ENCODE results near the gene CORIN.
"Not testable (repeated sequence)": the region's sequence is repeated elsewhere in the genome, so short reads cannot be mapped to it uniquely, and the experiment has no call there.

CORIN gene

DNA sequence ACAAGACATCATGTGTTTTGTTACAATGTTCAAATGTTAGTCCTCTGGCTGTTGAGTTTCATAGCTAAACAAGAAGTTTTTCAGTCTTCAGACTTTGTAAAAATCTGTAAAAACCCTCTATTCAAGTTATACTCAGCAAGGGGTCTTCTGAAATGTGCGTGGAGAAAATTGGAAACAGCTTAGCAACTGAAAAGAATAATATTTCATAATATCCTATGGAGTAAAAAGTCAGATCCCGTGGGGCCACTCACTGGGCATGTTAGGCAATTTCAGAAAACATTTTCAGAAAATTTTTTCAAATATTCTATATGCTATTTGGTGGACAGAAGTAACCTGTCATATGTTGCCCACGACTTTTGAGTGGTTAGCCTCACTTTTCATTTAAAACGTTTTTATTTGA, 118.3 kb downstream of the CORIN start:
- no peak for DNase-seq

GRCh38 chr4:47718696-47719095, 119.2 kb downstream of the CORIN start:
- DNase-seq: no peak

GRCh38 chr4:47717188-47717587, 120.7 kb downstream of the CORIN start:
- DNase-seq: no peak

DNA sequence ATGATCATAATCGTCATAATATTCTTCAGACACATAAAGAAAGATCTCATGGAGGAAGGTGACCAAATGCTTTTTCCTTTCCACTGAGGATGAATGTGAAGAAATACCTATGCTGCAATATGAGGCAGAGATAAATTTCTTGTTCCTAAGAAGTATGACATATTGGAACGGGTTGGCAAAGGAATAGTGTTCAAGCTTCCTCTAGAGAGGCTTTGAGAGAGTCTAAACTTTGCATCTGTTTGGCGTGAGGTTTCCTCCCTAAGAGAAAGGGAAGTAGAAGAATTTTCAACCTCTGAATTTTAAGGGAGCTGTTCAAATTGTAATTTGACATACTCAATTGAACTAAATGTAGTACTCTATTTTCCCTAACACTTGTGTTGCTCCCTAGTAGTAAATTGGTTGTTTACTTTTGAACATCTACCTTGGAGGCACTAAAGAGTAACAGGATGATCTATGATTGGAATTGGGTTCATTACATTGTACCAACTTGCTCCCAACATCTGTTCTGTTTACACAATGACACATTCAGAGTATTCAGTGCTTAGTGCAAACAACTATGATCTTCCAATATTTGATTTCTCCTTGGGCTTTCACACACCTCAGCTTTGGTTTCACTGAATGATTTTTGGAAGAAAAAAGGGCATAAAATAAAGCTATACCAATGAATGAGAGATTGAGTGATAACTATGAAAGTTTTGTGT, 122.0 kb downstream of the CORIN start:
- no peak for DNase-seq

DNA sequence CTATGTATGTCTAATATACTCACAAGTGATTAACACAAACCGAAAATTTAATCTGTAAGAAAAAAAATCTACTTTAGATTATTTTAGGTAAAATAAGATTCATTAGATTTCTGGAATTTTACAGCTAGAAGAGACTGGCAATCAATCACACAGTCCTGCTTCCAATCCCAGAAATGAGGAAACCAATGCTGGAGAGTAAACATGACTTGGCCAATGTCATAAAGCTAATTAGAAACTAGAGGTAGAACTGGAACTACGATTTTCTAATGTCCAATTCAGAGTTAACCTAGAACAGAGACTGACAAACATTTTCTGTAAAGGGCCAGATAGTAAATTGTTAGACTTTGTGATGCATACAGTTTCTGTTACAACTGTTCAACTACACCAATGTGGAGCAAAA, 123.6 kb downstream of the CORIN start:
- DNase-seq: no peak

- no peak for DNase-seq
Measured at GRCh38 chr4:47713129-47713834, 124.6 kb downstream of the CORIN start.

GRCh38 chr4:47711646-47712045, 126.2 kb downstream of the CORIN start:
- no peak for DNase-seq

DNA sequence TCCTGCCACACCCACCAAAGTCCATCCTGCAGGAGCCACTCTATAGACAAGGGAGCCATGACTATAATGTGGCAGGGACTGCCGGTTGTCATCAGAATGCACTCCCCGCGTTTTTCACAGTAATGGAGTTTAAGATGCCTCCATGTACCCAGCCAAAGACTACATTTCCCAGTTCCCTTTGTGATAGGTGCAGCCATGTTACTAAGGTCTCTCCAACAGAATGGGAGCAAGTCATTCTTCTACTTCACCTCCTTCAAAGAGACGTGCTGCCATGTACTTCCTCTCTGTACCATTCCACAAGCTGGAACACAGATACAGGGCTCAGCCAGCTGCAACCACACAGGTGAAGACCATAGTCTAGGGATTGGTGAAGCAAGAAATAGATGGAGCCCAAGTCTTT, 126.7 kb downstream of the CORIN start:
- no peak for DNase-seq

- not testable (repeated sequence) for DNase-seq
Measured at GRCh38 chr4:47706352-47706751, 131.5 kb downstream of the CORIN start.

DNA sequence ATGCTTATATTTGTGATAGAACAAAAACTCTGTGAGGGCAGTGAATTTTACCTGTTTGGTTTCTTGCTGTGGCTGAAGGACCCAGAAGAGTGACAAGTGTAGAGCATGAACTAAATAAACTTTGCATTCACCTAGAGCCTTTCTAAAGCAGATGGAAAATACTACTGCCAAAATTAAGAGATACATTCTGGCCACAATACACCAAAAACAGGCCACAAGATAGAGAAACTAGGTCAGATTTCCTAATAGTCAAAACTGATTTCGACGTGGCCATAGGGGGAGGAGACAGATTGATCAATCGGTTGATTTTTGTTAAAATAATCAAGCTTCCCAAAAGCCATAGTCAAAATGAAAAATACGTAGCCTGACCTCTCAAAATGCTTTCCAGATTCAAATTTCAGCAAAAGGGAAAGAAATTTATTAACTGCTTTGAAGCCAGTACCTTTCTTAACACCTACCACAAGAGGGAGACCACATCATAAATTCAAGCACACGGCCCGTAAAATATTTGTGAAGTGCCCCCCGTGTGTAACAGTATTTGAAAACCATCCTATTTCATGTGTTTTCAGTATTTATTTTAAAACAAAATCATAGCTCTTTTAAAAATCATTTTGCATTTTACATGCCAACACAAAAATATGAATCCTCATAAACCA, 132.4 kb downstream of the CORIN start:
- peak; percentile 29 for DNase-seq

- DNase-seq: peak; percentile 34
Measured at GRCh38 chr4:47704693-47705325, 133.1 kb downstream of the CORIN start.

DNA sequence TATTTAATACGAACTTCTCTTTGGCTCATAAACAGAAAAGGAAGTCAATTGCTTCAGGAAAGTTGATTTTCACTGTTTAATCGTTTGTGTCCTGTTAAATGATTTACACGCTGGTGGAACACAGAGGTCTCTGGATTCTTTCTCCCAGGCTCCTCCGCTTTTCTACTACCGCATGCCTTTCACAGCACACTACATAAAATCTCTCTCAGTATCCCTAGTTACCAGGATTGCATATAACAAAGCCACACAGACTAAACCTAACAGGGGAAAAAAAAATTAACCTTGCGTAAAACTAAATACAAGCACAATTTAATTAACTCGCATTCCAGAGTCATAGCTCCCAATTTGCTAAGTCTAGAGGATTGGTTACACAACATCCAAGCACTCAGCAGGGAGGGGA, 133.9 kb downstream of the CORIN start:
- no peak for DNase-seq

GRCh38 chr4:47703008-47703407, 134.9 kb downstream of the CORIN start:
- DNase-seq: no peak

- no peak for DNase-seq
Measured at GRCh38 chr4:47701286-47701685, 136.6 kb downstream of the CORIN start.

DNA sequence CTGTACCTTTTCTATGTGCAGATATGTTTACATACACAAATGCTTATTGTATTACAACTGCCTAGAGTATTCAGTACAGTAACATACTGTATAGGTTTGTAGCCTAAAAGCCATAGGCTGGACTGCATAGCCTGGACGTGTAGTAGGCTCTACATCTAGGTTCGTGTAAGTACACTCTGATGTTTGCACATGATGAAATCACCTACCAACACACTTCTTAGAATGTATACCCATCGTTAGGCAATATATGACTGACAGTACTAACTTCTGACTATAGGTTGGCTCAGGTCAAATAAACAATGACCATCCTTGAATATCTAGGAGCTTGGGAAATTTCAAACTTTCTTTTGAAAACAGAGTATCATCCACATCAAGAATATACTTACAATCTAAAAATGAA, 139.0 kb downstream of the CORIN start:
- no peak for DNase-seq

DNA sequence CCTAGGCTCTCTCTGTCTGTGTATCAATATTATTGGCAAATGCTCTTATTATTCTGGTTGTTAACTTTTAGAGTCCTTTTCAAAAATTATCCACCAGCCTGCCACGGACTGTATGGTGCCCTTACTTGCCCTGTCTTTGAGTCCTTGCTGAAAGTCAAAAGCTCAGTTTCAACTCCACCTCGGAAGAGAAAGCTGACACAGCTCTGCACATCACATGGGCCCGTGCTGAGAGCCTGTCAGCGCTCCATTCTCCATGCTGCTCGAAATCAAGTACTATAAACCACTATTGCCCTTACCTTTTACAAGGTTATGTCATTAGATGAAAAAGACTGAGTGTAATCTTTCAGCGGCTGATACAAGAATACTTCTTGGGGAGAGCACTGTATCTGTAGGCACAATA, 141.0 kb downstream of the CORIN start:
- no peak for DNase-seq

GRCh38 chr4:47695260-47695659, 142.6 kb downstream of the CORIN start:
- no peak for DNase-seq

GRCh38 chr4:47694322-47694721, 143.5 kb downstream of the CORIN start:
- DNase-seq: no peak

DNA sequence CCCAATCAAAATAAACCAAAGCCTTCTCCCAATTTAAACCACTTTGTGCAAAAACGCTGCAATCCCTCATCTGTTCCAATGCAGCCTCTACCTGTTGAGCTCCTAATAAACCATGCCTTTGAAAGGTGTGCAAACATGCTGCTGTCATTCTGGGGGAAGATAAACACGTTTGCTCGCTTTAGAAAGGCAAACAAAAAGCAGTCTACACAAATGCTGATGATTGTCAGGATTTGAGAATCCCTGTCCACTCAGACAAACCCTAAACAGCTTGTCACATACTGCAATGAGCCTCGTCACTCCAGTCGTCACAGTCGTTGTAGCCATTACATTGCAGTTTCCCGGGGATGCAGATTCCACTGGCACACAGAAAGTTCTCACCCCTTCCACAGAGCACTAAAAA, 145.2 kb downstream of the CORIN start:
- no peak for DNase-seq

DNA sequence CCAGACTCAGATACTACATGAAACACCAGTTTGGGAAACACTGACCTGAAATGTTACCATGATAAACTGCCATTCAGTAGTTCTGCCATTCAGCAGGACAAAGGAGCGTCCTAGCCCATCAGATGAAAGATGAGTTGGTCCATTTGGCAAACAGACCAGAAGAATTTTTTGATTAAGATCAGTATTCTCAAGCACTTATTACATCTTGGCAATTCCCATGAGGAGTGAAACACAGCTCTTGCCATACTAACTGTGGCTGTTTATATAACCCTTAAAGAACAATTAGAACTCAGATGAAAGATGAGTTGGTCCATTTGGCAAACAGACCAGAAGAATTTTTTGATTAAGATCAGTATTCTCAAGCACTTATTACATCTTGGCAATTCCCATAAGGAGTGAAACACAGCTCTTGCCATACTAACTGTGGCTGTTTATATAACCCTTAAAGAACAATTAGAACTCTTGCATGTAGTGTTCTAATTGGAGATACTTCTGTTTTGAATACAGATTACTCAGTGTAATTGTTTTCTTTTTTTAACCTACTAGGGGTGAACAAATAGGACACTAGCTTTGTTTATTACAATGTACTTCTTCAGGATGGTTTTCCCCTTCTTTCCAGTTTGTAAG, 146.0 kb downstream of the CORIN start:
- not testable (repeated sequence) for DNase-seq

DNA sequence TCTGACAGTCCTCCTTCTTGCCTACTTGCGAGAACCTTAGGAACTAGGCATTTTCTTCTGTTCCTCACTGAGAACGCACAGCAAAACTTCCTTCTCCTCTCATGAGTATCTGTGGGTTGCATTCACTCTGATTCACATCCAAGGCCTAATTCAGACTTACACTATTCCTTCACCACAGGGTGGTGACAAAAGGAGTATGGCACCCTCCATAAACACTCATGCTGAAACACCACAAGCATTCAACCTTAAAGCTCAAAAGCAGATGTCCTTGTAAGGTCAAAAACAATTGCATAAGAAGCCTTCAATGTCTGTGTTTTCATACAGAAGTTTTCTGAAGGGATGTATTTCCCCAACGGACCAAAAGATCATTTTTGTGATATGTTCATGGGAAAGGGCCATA, 147.3 kb downstream of the CORIN start:
- DNase-seq: no peak

GRCh38 chr4:47686294-47686872, 151.5 kb downstream of the CORIN start:
- peak; percentile 64 for DNase-seq

GRCh38 chr4:47675806-47676205, 162.1 kb downstream of the CORIN start:
- DNase-seq: no peak

Measured in hematopoietic multipotent progenitor cell treated with erythropoietin and hydrocortisone succinate and interleukin-3 and kit ligand, for 8 days (in vitro differentiated cells).